ENCODE data around the gene TMEM132D.

Gene TMEM132D

GRCh38 chr12:129109174-129110001, 794.4 kb downstream of the TMEM132D start:
- no peak for DNase-seq (ENCODE audit: low read depth, low spot score)
- POLR2A ChIA-PET, result no interaction called here
- no peak overlapping the region for H3K4me3 ChIP-seq (ENCODE audit: low read depth, low read length)
- no peak for TF ChIP-seq CTCF (IDR thresholded peaks at IDR 0.05; ENCODE audit: insufficient read depth, low read length, missing control alignments)
- CTCF ChIA-PET, result no interaction called here

GRCh38 chr12:129106772-129107171, 797.1 kb downstream of the TMEM132D start:
- CTCF ChIA-PET, result no interaction called here
- POLR2A ChIA-PET, result no interaction called here

GRCh38 chr12:129103231-129103630, 800.6 kb downstream of the TMEM132D start:
- POLR2A ChIA-PET, result no interaction called here
- no peak for DNase-seq (ENCODE audit: low read depth, low spot score)
- CTCF ChIA-PET, result no interaction called here
- H3K4me3 ChIP-seq (ENCODE audit: low read depth, low read length), result no peak overlapping the region
- no peak for TF ChIP-seq CTCF (IDR thresholded peaks at IDR 0.05; ENCODE audit: insufficient read depth, low read length, missing control alignments)

More at GRCh38 chr12:129106772-129107171, 797.1 kb downstream of the TMEM132D start:
- no peak for DNase-seq (ENCODE audit: low read depth, low spot score)
- H3K4me3 ChIP-seq (ENCODE audit: low read depth, low read length), result no peak overlapping the region
- no peak for TF ChIP-seq CTCF (IDR thresholded peaks at IDR 0.05; ENCODE audit: insufficient read depth, low read length, missing control alignments)

- CTCF ChIA-PET, result no interaction called here
- DNase-seq (ENCODE audit: low read depth, low spot score), result no peak
- POLR2A ChIA-PET, result no interaction called here
- no peak overlapping the region for H3K4me3 ChIP-seq (ENCODE audit: low read depth, low read length)
- no peak for TF ChIP-seq CTCF (IDR thresholded peaks at IDR 0.05; ENCODE audit: insufficient read depth, low read length, missing control alignments)
Measured at GRCh38 chr12:129102233-129102632, 801.6 kb downstream of the TMEM132D start.

- POLR2A ChIA-PET, result no interaction called here
Measured at GRCh38 chr12:129101816-129102215, 802.0 kb downstream of the TMEM132D start.

GRCh38 chr12:129101404-129101803, 802.4 kb downstream of the TMEM132D start:
- POLR2A ChIA-PET, result no interaction called here
- CTCF ChIA-PET, result no interaction called here
- no peak overlapping the region for H3K4me3 ChIP-seq (ENCODE audit: low read depth, low read length)
- no peak for DNase-seq (ENCODE audit: low read depth, low spot score)
- no peak for TF ChIP-seq CTCF (IDR thresholded peaks at IDR 0.05; ENCODE audit: insufficient read depth, low read length, missing control alignments)

More at GRCh38 chr12:129101816-129102215, 802.0 kb downstream of the TMEM132D start:
- CTCF ChIA-PET, result no interaction called here
- no peak for DNase-seq (ENCODE audit: low read depth, low spot score)
- no peak for TF ChIP-seq CTCF (IDR thresholded peaks at IDR 0.05; ENCODE audit: insufficient read depth, low read length, missing control alignments)
- H3K4me3 ChIP-seq (ENCODE audit: low read depth, low read length), result no peak overlapping the region
